ENCODE data around the gene HSF5.

HSF5 gene

GRCh38 chr17:58447039-58447975 is 40.9 kb downstream of the HSF5 start:
- Histone ChIP-seq H3K4me3 (ENCODE audit: low read depth in 1 of 5, low read length in 5 of 5) (no peak overlapping the region), H3K4me1 (ENCODE audit: control insufficient read depth in 5 of 5, insufficient read depth in 5 of 5, low read length in 5 of 5) (no peaks in the 10 kb centered on the region), H3K9me3 (ENCODE audit: control insufficient read depth in 5 of 5, low read length in 5 of 5) (no peaks in the 10 kb centered on the region), H3K27ac (ENCODE audit: low read depth, low read length) (no peak overlapping the region), H3K27me3 (ENCODE audit: control insufficient read depth in 5 of 5, insufficient read depth in 4 of 5, low read length in 5 of 5) (peaks cover 0 to 2% (median 0%) of the 10 kb centered on the region in 5 donors), H3K9ac (ENCODE audit: low read length in 5 of 5) (no peak overlapping the region), H3K36me3 (ENCODE audit: control insufficient read depth in 5 of 5, insufficient read depth in 5 of 5, low read length in 5 of 5) (no peaks in the 10 kb centered on the region)

- Histone ChIP-seq H3K36me3 (ENCODE audit: control insufficient read depth in 5 of 5, insufficient read depth in 5 of 5, low read length in 5 of 5) (no peaks in the 10 kb centered on the region), H3K4me3 (ENCODE audit: low read depth in 1 of 5, low read length in 5 of 5) (no peak overlapping the region), H3K9ac (ENCODE audit: low read length in 5 of 5) (no peak overlapping the region), H3K4me1 (ENCODE audit: control insufficient read depth in 5 of 5, insufficient read depth in 5 of 5, low read length in 5 of 5) (no peaks in the 10 kb centered on the region), H3K9me3 (ENCODE audit: control insufficient read depth in 5 of 5, low read length in 5 of 5) (no peaks in the 10 kb centered on the region), H3K27ac (ENCODE audit: low read depth, low read length) (no peak overlapping the region), H3K27me3 (ENCODE audit: control insufficient read depth in 5 of 5, insufficient read depth in 4 of 5, low read length in 5 of 5) (peaks cover 0 to 6% (median 0%) of the 10 kb centered on the region in 5 donors)
Observed at GRCh38 chr17:58446086-58446485, 42.1 kb downstream of the HSF5 start.

GRCh38 chr17:58436805-58437239 is 51.4 kb downstream of the HSF5 start:
- Histone ChIP-seq H3K9me3 (ENCODE audit: control insufficient read depth in 5 of 5, low read length in 5 of 5) (no peaks in the 10 kb centered on the region), H3K4me1 (ENCODE audit: control insufficient read depth in 5 of 5, insufficient read depth in 5 of 5, low read length in 5 of 5) (no peaks in the 10 kb centered on the region), H3K9ac (ENCODE audit: low read length in 5 of 5) (no peak overlapping the region), H3K4me3 (ENCODE audit: low read depth in 1 of 5, low read length in 5 of 5) (no peak overlapping the region), H3K36me3 (ENCODE audit: control insufficient read depth in 5 of 5, insufficient read depth in 5 of 5, low read length in 5 of 5) (no peaks in the 10 kb centered on the region), H3K27ac (ENCODE audit: low read depth, low read length) (no peak overlapping the region), H3K27me3 (ENCODE audit: control insufficient read depth in 5 of 5, insufficient read depth in 4 of 5, low read length in 5 of 5) (peaks cover 0 to 3% (median 0%) of the 10 kb centered on the region in 5 donors)

GRCh38 chr17:58436245-58436644 is 52.0 kb downstream of the HSF5 start:
- Histone ChIP-seq H3K9me3 (ENCODE audit: control insufficient read depth in 5 of 5, low read length in 5 of 5) (no peaks in the 10 kb centered on the region), H3K36me3 (ENCODE audit: control insufficient read depth in 5 of 5, insufficient read depth in 5 of 5, low read length in 5 of 5) (no peaks in the 10 kb centered on the region), H3K27me3 (ENCODE audit: control insufficient read depth in 5 of 5, insufficient read depth in 4 of 5, low read length in 5 of 5) (peaks cover 0 to 3% (median 0%) of the 10 kb centered on the region in 5 donors), H3K4me3 (ENCODE audit: low read depth in 1 of 5, low read length in 5 of 5) (no peak overlapping the region), H3K4me1 (ENCODE audit: control insufficient read depth in 5 of 5, insufficient read depth in 5 of 5, low read length in 5 of 5) (no peaks in the 10 kb centered on the region), H3K27ac (ENCODE audit: low read depth, low read length) (no peak overlapping the region), H3K9ac (ENCODE audit: low read length in 5 of 5) (no peak overlapping the region)

- H3K27me3 ChIP-seq (ENCODE audit: control insufficient read depth in 5 of 5, insufficient read depth in 4 of 5, low read length in 5 of 5), result peaks cover 0 to 4% (median 0%) of the 10 kb centered on the region in 5 donors
- no peaks in the 10 kb centered on the region for H3K9me3 ChIP-seq (ENCODE audit: control insufficient read depth in 5 of 5, low read length in 5 of 5)
- H3K4me3 ChIP-seq (ENCODE audit: low read depth in 1 of 5, low read length in 5 of 5), result no peak overlapping the region
- no peaks in the 10 kb centered on the region for H3K4me1 ChIP-seq (ENCODE audit: control insufficient read depth in 5 of 5, insufficient read depth in 5 of 5, low read length in 5 of 5)
- H3K9ac ChIP-seq (ENCODE audit: low read length in 5 of 5), result no peak overlapping the region
- no peak overlapping the region for H3K27ac ChIP-seq (ENCODE audit: low read depth, low read length)
- H3K36me3 ChIP-seq (ENCODE audit: control insufficient read depth in 5 of 5, insufficient read depth in 5 of 5, low read length in 5 of 5), result no peaks in the 10 kb centered on the region
Observed at GRCh38 chr17:58432806-58433573, 55.2 kb downstream of the HSF5 start.

GRCh38 chr17:58427807-58428206 is 60.4 kb downstream of the HSF5 start:
- Histone ChIP-seq H3K4me3 (ENCODE audit: low read depth in 1 of 5, low read length in 5 of 5) (no peak overlapping the region), H3K27ac (ENCODE audit: low read depth, low read length) (no peak overlapping the region), H3K36me3 (ENCODE audit: control insufficient read depth in 5 of 5, insufficient read depth in 5 of 5, low read length in 5 of 5) (no peaks in the 10 kb centered on the region), H3K9ac (ENCODE audit: low read length in 5 of 5) (no peak overlapping the region), H3K27me3 (ENCODE audit: control insufficient read depth in 5 of 5, insufficient read depth in 4 of 5, low read length in 5 of 5) (peaks cover 0 to 4% (median 0%) of the 10 kb centered on the region in 5 donors), H3K4me1 (ENCODE audit: control insufficient read depth in 5 of 5, insufficient read depth in 5 of 5, low read length in 5 of 5) (no peaks in the 10 kb centered on the region), H3K9me3 (ENCODE audit: control insufficient read depth in 5 of 5, low read length in 5 of 5) (no peaks in the 10 kb centered on the region)

- Histone ChIP-seq H3K36me3 (ENCODE audit: control insufficient read depth in 5 of 5, insufficient read depth in 5 of 5, low read length in 5 of 5) (no peaks in the 10 kb centered on the region), H3K9ac (ENCODE audit: low read length in 5 of 5) (no peak overlapping the region), H3K27ac (ENCODE audit: low read depth, low read length) (no peak overlapping the region), H3K9me3 (ENCODE audit: control insufficient read depth in 5 of 5, low read length in 5 of 5) (no peaks in the 10 kb centered on the region), H3K27me3 (ENCODE audit: control insufficient read depth in 5 of 5, insufficient read depth in 4 of 5, low read length in 5 of 5) (peaks cover 0 to 5% (median 0%) of the 10 kb centered on the region in 5 donors), H3K4me1 (ENCODE audit: control insufficient read depth in 5 of 5, insufficient read depth in 5 of 5, low read length in 5 of 5) (peaks cover 0 to 7% (median 5%) of the 10 kb centered on the region in 5 donors), H3K4me3 (ENCODE audit: low read depth in 1 of 5, low read length in 5 of 5) (no peak overlapping the region)
Observed at GRCh38 chr17:58421711-58422110, 66.5 kb downstream of the HSF5 start.

- no peaks in the 10 kb centered on the region for H3K36me3 ChIP-seq (ENCODE audit: control insufficient read depth in 5 of 5, insufficient read depth in 5 of 5, low read length in 5 of 5)
- no peak overlapping the region for H3K27ac ChIP-seq (ENCODE audit: low read depth, low read length)
- H3K4me3 ChIP-seq (ENCODE audit: low read depth in 1 of 5, low read length in 5 of 5), result no peak overlapping the region
Observed at GRCh38 chr17:58420827-58421226, 67.4 kb downstream of the HSF5 start.

GRCh38 chr17:58417300-58418092 is 70.7 kb downstream of the HSF5 start, which contains the start of gene RNF43:
RNF43 (minus strand) TSS chr17:58417534; CDS start chr17:58415577, 1,957 bp downstream.
- Histone ChIP-seq H3K9ac (ENCODE audit: low read length in 5 of 5) (peak within 1 kb of the TSS in 2 of 5 donors; percentile 58 to 63), H3K27ac (ENCODE audit: low read depth, low read length) (no peak within 1 kb of the TSS)

More at GRCh38 chr17:58420827-58421226, 67.4 kb downstream of the HSF5 start:
- Histone ChIP-seq H3K9me3 (ENCODE audit: control insufficient read depth in 5 of 5, low read length in 5 of 5) (no peaks in the 10 kb centered on the region), H3K4me1 (ENCODE audit: control insufficient read depth in 5 of 5, insufficient read depth in 5 of 5, low read length in 5 of 5) (peaks cover 0 to 7% (median 5%) of the 10 kb centered on the region in 5 donors), H3K9ac (ENCODE audit: low read length in 5 of 5) (no peak overlapping the region), H3K27me3 (ENCODE audit: control insufficient read depth in 5 of 5, insufficient read depth in 4 of 5, low read length in 5 of 5) (peaks cover 0 to 5% (median 0%) of the 10 kb centered on the region in 5 donors)

More at GRCh38 chr17:58417300-58418092, 70.7 kb downstream of the HSF5 start, which contains the start of gene RNF43:
- Histone ChIP-seq H3K36me3 (ENCODE audit: control insufficient read depth in 5 of 5, insufficient read depth in 5 of 5, low read length in 5 of 5) (no peaks in the 10 kb centered on the region), H3K9me3 (ENCODE audit: control insufficient read depth in 5 of 5, low read length in 5 of 5) (no peaks in the 10 kb centered on the region), H3K4me3 (ENCODE audit: low read depth in 1 of 5, low read length in 5 of 5) (peak within 1 kb of the TSS; percentile 46 to 74 (median 61)), H3K27me3 (ENCODE audit: control insufficient read depth in 5 of 5, insufficient read depth in 4 of 5, low read length in 5 of 5) (peaks cover 0 to 5% (median 0%) of the 10 kb centered on the region in 5 donors), H3K4me1 (ENCODE audit: control insufficient read depth in 5 of 5, insufficient read depth in 5 of 5, low read length in 5 of 5) (peaks cover 0 to 7% (median 5%) of the 10 kb centered on the region in 5 donors)
